MM.1S (cell line): ENCODE measurements around the gene HERC2.

ENCODE experiments used
- DNase-seq: peaks from one replicate; pipeline ENCODE4 v3.0.0-alpha.2; 2015
- H2AFZ ChIP-seq: fragments of 300-600 bp; sonication (generic); 2 replicates; pipeline ENCODE4 v1.6.0; 2016; ENCODE audit warnings: antibody characterized with exemption, low read length
- H3F3A ChIP-seq: fragments of 300-600 bp; sonication (generic); 2 replicates; pipeline ENCODE4 v1.6.1; 2016; ENCODE audit warnings: mild to moderate bottlenecking, antibody characterized with exemption, low read length, moderate library complexity, mixed read lengths; ENCODE audit not compliant: insufficient read depth
- H3K27ac ChIP-seq: fragments of 300-600 bp; sonication (generic); 2 replicates; pipeline ENCODE4 v1.5.1; 2016; ENCODE audit warnings: mild to moderate bottlenecking, low read length
- H3K27me3 ChIP-seq: fragments of 300-600 bp; sonication (generic); replicated peaks from 2 replicates; pipeline ENCODE4 v1.6.0; 2016; ENCODE audit warnings: low read length; ENCODE audit not compliant: insufficient read depth
- H3K36me3 ChIP-seq: fragments of 300-600 bp; sonication (generic); replicated peaks from 2 replicates; pipeline ENCODE4 v1.6.1; 2016; ENCODE audit warnings: mild to moderate bottlenecking, low read length, mixed read lengths; ENCODE audit not compliant: insufficient read depth
- H3K4me1 ChIP-seq: fragments of 300-600 bp; sonication (generic); 2 replicates; pipeline ENCODE4 v1.6.1; 2016; ENCODE audit warnings: low read length, mixed read lengths
- H3K4me2 ChIP-seq: fragments of 300-600 bp; sonication (generic); 2 replicates; pipeline ENCODE4 v1.6.0; 2016; ENCODE audit warnings: low read depth, low read length
- H3K4me3 ChIP-seq: fragments of 300-600 bp; sonication (generic); 2 replicates; pipeline ENCODE4 v1.5.1; 2016; ENCODE audit warnings: low read length, mixed read lengths
- H3K79me2 ChIP-seq: fragments of 300-600 bp; sonication (generic); 2 replicates; pipeline ENCODE4 v1.6.1; 2016; ENCODE audit warnings: mixed run types, low read length, mixed read lengths
- H3K9ac ChIP-seq: fragments of 300-600 bp; sonication (generic); 2 replicates; pipeline ENCODE4 v1.6.1; 2016; ENCODE audit warnings: low read length, mixed read lengths
- H3K9me2 ChIP-seq: fragments of 300-600 bp; sonication (generic); replicated peaks from 2 replicates; pipeline ENCODE4 v1.6.1; 2016; ENCODE audit warnings: mild to moderate bottlenecking, low read length, mixed read lengths; ENCODE audit not compliant: insufficient read depth
- H3K9me3 ChIP-seq: fragments of 300-600 bp; sonication (generic); replicated peaks from 2 replicates; pipeline ENCODE4 v1.6.1; 2016; ENCODE audit warnings: mild to moderate bottlenecking, low read length, mixed read lengths; ENCODE audit not compliant: insufficient read depth
- H4K20me1 ChIP-seq: fragments of 300-600 bp; sonication (generic); 2 replicates; pipeline ENCODE4 v1.6.1; 2016; ENCODE audit warnings: mild to moderate bottlenecking, low read length, moderate library complexity, mixed read lengths; ENCODE audit not compliant: insufficient read depth
- CTCF ChIP-seq: fragments of 300-600 bp; sonication (generic); IDR thresholded peaks from 2 replicates; pipeline ENCODE4 v1.5.1; 2016; ENCODE audit warnings: antibody characterized with exemption, low read length, mixed read lengths
- EZH2 ChIP-seq: fragments of 300-600 bp; sonication (generic); optimal IDR thresholded peaks from 2 replicates; pipeline ENCODE3; 2017; ENCODE audit warnings: low read depth, mild to moderate bottlenecking, antibody characterized with exemption, low read length, mixed read lengths
- EZH2phosphoT487 ChIP-seq: fragments of 300-600 bp; sonication (generic); IDR thresholded peaks from 2 replicates; pipeline ENCODE4 v1.6.1; 2018; ENCODE audit warnings: antibody characterized with exemption, low read length

Gene HERC2

GRCh38 chr15:28111543-28111942 is 210.4 kb downstream of the HERC2 start:
- no peaks in the 10 kb centered on the region for H3K9me2 ChIP-seq
- H2AFZ ChIP-seq: no peak overlapping the region
- no peak overlapping the region for H3K27ac ChIP-seq
- H3K79me2 ChIP-seq: no peaks in the 10 kb centered on the region
- H3K4me1 ChIP-seq: no peaks in the 10 kb centered on the region
- no peaks in the 10 kb centered on the region for H3K27me3 ChIP-seq
- H3K4me2 ChIP-seq: no peak overlapping the region
- H3K9ac ChIP-seq: no peak overlapping the region
- no peaks in the 10 kb centered on the region for H4K20me1 ChIP-seq
- no peaks in the 10 kb centered on the region for H3K9me3 ChIP-seq
- TF ChIP-seq EZH2: no peak
- no peak for TF ChIP-seq CTCF
- no peak for TF ChIP-seq EZH2phosphoT487
- H3K36me3 ChIP-seq: no peaks in the 10 kb centered on the region; the same call in 1 of the 2 replicates
- DNase-seq: no peak
- H3K4me3 ChIP-seq: no peak overlapping the region
- no peaks in the 10 kb centered on the region for H3F3A ChIP-seq

GRCh38 chr15:28110481-28110881 is 211.5 kb downstream of the HERC2 start:
- Histone ChIP-seq H3K4me2 (no peak overlapping the region), H3K9ac (no peak overlapping the region), H3K27me3 (no peaks in the 10 kb centered on the region), H3K9me3 (no peaks in the 10 kb centered on the region), H3K27ac (no peak overlapping the region), H3K36me3 (no peaks in the 10 kb centered on the region; the same call in 1 of the 2 replicates), H3K9me2 (no peaks in the 10 kb centered on the region), H4K20me1 (no peaks in the 10 kb centered on the region), H3K4me1 (no peaks in the 10 kb centered on the region), H3K4me3 (no peak overlapping the region), H3F3A (no peaks in the 10 kb centered on the region), H3K79me2 (no peaks in the 10 kb centered on the region), H2AFZ (no peak overlapping the region)
- DNase-seq: no peak
- TF ChIP-seq CTCF: no peak
- no peak for TF ChIP-seq EZH2phosphoT487
- TF ChIP-seq EZH2: no peak

GRCh38 chr15:28109626-28110455 is 212.1 kb downstream of the HERC2 start:
- H2AFZ ChIP-seq: no peak overlapping the region
- H3K27ac ChIP-seq: no peak overlapping the region
- H3K4me3 ChIP-seq: no peak overlapping the region
- H3K4me1 ChIP-seq: no peaks in the 10 kb centered on the region
- H3K9me2 ChIP-seq: no peaks in the 10 kb centered on the region
- no peaks in the 10 kb centered on the region for H3K9me3 ChIP-seq
- H3K4me2 ChIP-seq: no peak overlapping the region
- DNase-seq: no peak
- H3K36me3 ChIP-seq: no peaks in the 10 kb centered on the region; the same call in 1 of the 2 replicates
- no peaks in the 10 kb centered on the region for H4K20me1 ChIP-seq
- no peaks in the 10 kb centered on the region for H3F3A ChIP-seq
- H3K79me2 ChIP-seq: no peaks in the 10 kb centered on the region
- H3K9ac ChIP-seq: no peak overlapping the region
- no peaks in the 10 kb centered on the region for H3K27me3 ChIP-seq
- TF ChIP-seq EZH2: no peak
- TF ChIP-seq CTCF: no peak
- no peak for TF ChIP-seq EZH2phosphoT487
